SK-N-SH (cell line): Measurements from ENCODE around the gene CNNM3. TPM values are rescaled to one million over a fixed set of nuclear protein-coding genes. Genes with fewer than 3 reads are reported as not detected.
A peak's percentile ranks its signal among the peaks of the same experiment; 100 is the strongest.

Source experiments
- CTCF ChIA-PET: fragments of 300-600, 350-600 bp; formaldehyde crosslinking; extraction: SDS; loops from one replicate; lab custom pipeline; 2021; lab: Yijun Ruan, JAX
- POLR2A ChIA-PET: fragments of 350-600 bp; sonication (Branson Sonifier 250); formaldehyde crosslinking; extraction: SDS; loops from one replicate; lab custom pipeline; 2020; ENCODE audit warnings: antibody characterized with exemption, inconsistent platforms; lab: Yijun Ruan, JAX
- DNase-seq: peaks from one replicate; pipeline ENCODE4 v3.0.0; 2012
- H2AFZ ChIP-seq: fragments of 200-600 bp; sonication (generic); 2 replicates; pipeline ENCODE4 v1.8.1; 2016; ENCODE audit warnings: antibody characterized with exemption, mild to moderate bottlenecking, low read depth
- H3F3A ChIP-seq: fragments of 200-600 bp; sonication (generic); replicated peaks from 2 replicates; pipeline ENCODE3; 2016; ENCODE audit warnings: antibody characterized with exemption, mild to moderate bottlenecking; ENCODE audit not compliant: insufficient read depth
- H3K27ac ChIP-seq, 2 experiments: fragments of 200-500 bp in 1 of 2; fragments of 200-600 bp in 1 of 2; sonication (Bioruptor generic) in 1 of 2; sonication (generic), shearing (Covaris generic) in 1 of 2; 2 replicates each; pipeline versions ENCODE4 v1.5.1 to v1.6.1; 2014 to 2016; ENCODE audit warnings: low read depth in 2 of 2, inconsistent platforms in 1 of 2, low read length in 1 of 2, mild to moderate bottlenecking in 1 of 2, mixed read lengths in 1 of 2
- H3K27me3 ChIP-seq: fragments of 200-600 bp; sonication (generic), shearing (Covaris generic); 2 replicates; pipeline ENCODE4 v1.6.1; 2016; ENCODE audit warnings: mixed run types; ENCODE audit not compliant: insufficient read depth
- H3K36me3 ChIP-seq, 2 experiments: fragments of 200-500 bp in 1 of 2; fragments of 200-600 bp in 1 of 2; sonication (Bioruptor generic) in 1 of 2; sonication (generic) in 1 of 2; replicated peaks in 1 of 2; 2 replicates each; pipeline versions ENCODE3 to v1.5.1; 2014 to 2016; ENCODE audit warnings: low read length in 1 of 2, mild to moderate bottlenecking in 1 of 2; ENCODE audit not compliant: insufficient read depth in 2 of 2, control insufficient read depth in 1 of 2
- H3K4me1 ChIP-seq, 2 experiments: fragments of 200-500 bp in 1 of 2; fragments of 200-600 bp in 1 of 2; sonication (Bioruptor generic) in 1 of 2; sonication (generic), shearing (Covaris generic) in 1 of 2; 2 replicates each; pipeline versions ENCODE4 v1.5.1 to v1.6.1; 2014 to 2016; ENCODE audit warnings: low read depth in 1 of 2, low read length in 1 of 2, mixed run types in 1 of 2; ENCODE audit not compliant: insufficient read depth in 2 of 2, control insufficient read depth in 1 of 2
- H3K4me2 ChIP-seq: fragments of 200-600 bp; sonication (generic), shearing (Covaris generic); 2 replicates; pipeline ENCODE4 v1.6.1; 2017; ENCODE audit warnings: mixed run types
- H3K4me3 ChIP-seq, 2 experiments: fragments of 200-500 bp in 1 of 2; fragments of 200-600 bp in 1 of 2; sonication (Bioruptor generic) in 1 of 2; sonication (generic), shearing (Covaris generic) in 1 of 2; 2 replicates each; pipeline versions ENCODE4 v1.5.1 to v1.8.1; 2014 to 2016; ENCODE audit warnings: low read depth in 2 of 2, inconsistent platforms in 1 of 2, low read length in 1 of 2, mild to moderate bottlenecking in 1 of 2, mixed read lengths in 1 of 2, moderate library complexity in 1 of 2
- H3K79me2 ChIP-seq: fragments of 200-600 bp; sonication (generic); 2 replicates; pipeline ENCODE4 v1.8.1; 2017; ENCODE audit warnings: mild to moderate bottlenecking; ENCODE audit not compliant: insufficient read depth
- H3K9ac ChIP-seq: fragments of 200-600 bp; sonication (generic); 2 replicates; pipeline ENCODE4 v1.6.1; 2017; ENCODE audit warnings: mixed run types
- H3K9me2 ChIP-seq: fragments of 200-600 bp; sonication (generic); 2 replicates; pipeline ENCODE4 v1.6.1; 2017; ENCODE audit warnings: mixed run types
- H3K9me3 ChIP-seq: fragments of 200-600 bp; sonication (generic); 2 replicates; pipeline ENCODE4 v1.6.1; 2017; ENCODE audit warnings: mixed run types, mild to moderate bottlenecking, moderate library complexity
- H4K20me1 ChIP-seq: fragments of 200-600 bp; sonication (generic); 2 replicates; pipeline ENCODE4 v1.6.1; 2017; ENCODE audit warnings: mild to moderate bottlenecking, mixed run types; ENCODE audit not compliant: insufficient read depth
- CHD2 ChIP-seq: fragments of 150-350 bp; IDR thresholded peaks from 2 replicates; pipeline ENCODE4 v1.6.1; 2018; ENCODE audit warnings: low read length; ENCODE audit not compliant: partially characterized antibody
- CTCF ChIP-seq: fragments of 200-600 bp; sonication (generic); IDR thresholded peaks from 2 replicates; pipeline ENCODE4 v1.6.1; 2017; ENCODE audit warnings: antibody characterized with exemption, mild to moderate bottlenecking, moderate library complexity
- EZH2phosphoT487 ChIP-seq: fragments of 200-600 bp; sonication (generic); IDR thresholded peaks from 2 replicates; pipeline ENCODE4 v1.6.1; 2017; ENCODE audit warnings: low read depth, mixed run types, mild to moderate bottlenecking, antibody characterized with exemption, moderate library complexity, borderline replicate concordance
- FOSL2 ChIP-seq: IDR thresholded peaks from 2 replicates; pipeline ENCODE4 v1.4.0; 2012; ENCODE audit warnings: low read depth, mild to moderate bottlenecking, moderate library complexity, borderline replicate concordance
- GATA2 ChIP-seq: sonication (generic); formaldehyde crosslinking; IDR thresholded peaks from 2 replicates; pipeline ENCODE4 v1.5.0; 2020; ENCODE audit warnings: mild to moderate bottlenecking, missing genetic modification reagents
- MAX ChIP-seq: IDR thresholded peaks from 2 replicates; pipeline ENCODE4 v1.4.0; 2012; ENCODE audit warnings: low read depth
- MXI1 ChIP-seq: IDR thresholded peaks from 2 replicates; pipeline ENCODE4 v1.6.1; 2012; ENCODE audit warnings: mild to moderate bottlenecking, low read depth, low read length, improper control_type of control experiment
- NRF1 ChIP-seq: IDR thresholded peaks from 2 replicates; pipeline ENCODE4 v1.6.1; 2012; ENCODE audit warnings: low read depth, mild to moderate bottlenecking, low read length
- POLR2AphosphoS5 ChIP-seq: IDR thresholded peaks from 2 replicates; pipeline ENCODE4 v1.6.1; 2012; ENCODE audit warnings: low read depth, low read length
- RAD21 ChIP-seq: IDR thresholded peaks from 2 replicates; pipeline ENCODE4 v1.6.1; 2012; ENCODE audit warnings: mild to moderate bottlenecking, low read length
- RCOR1 ChIP-seq: fragments of 150-350 bp; IDR thresholded peaks from 2 replicates; pipeline ENCODE4 v1.6.1; 2017; ENCODE audit warnings: antibody characterized with exemption, low read length
- REST ChIP-seq: IDR thresholded peaks from 2 replicates; pipeline ENCODE4 v1.6.1; 2012; ENCODE audit warnings: mild to moderate bottlenecking, low read depth, low read length, moderate library complexity
- RXRA ChIP-seq: IDR thresholded peaks from 2 replicates; pipeline ENCODE4 v1.4.0; 2012; ENCODE audit warnings: low read depth, mild to moderate bottlenecking, borderline replicate concordance
- SMC3 ChIP-seq: IDR thresholded peaks from 2 replicates; pipeline ENCODE4 v1.6.1; 2012; ENCODE audit warnings: low read depth, low read length, improper control_type of control experiment
- TCF12 ChIP-seq: IDR thresholded peaks from 2 replicates; pipeline ENCODE4 v1.4.0; 2012
- USF1 ChIP-seq: IDR thresholded peaks from 2 replicates; pipeline ENCODE4 v1.4.0; 2012; ENCODE audit warnings: low read depth, borderline replicate concordance
- WGBS: methylation state at CpG from one replicate; pipeline ENCODE4 v1.1.6; 2017; ENCODE audit warnings: low lambda C conversion rate; 5-methylcytosine and 5-hydroxymethylcytosine counted together
- polyA plus RNA-seq, 3 experiments: library from polyadenylated mRNA; depleted of rRNA; stranded (reverse); fragments of >200 nt; gene quantifications; 2 replicates each; pipeline ENCODE4 v1.2.3, GENCODE V29; 2012

Gene CNNM3
- polyA plus RNA-seq, 1 of the 3 experiments (the other 2 are of a cell fraction), result 14.7 TPM

GRCh38 chr2:96867756-96868554, 51.9 kb downstream of the CNNM3 start:
- peak overlapping the region; percentile 96 for H3K4me2 ChIP-seq
- H3K4me3 ChIP-seq, result peak overlapping the region; percentile 94 to 95
- no peak for DNase-seq
- H3K79me2 ChIP-seq, result peaks cover 38% of the 10 kb centered on the region
- H3K27ac ChIP-seq, result peak overlapping the region; percentile 83 to 92
- no peaks in the 10 kb centered on the region for H3K9me2 ChIP-seq
- no peak for TF ChIP-seq GATA2 (CRISPR knock-in tag)
- peaks cover 6 to 28% of the 10 kb centered on the region in 2 experiments; a peak in 2 of 4 replicates for H3K4me1 ChIP-seq
- H3K27me3 ChIP-seq, result no peaks in the 10 kb centered on the region
- CTCF ChIA-PET, result interaction anchor here (0.6 to 6.8 kb wide), 22 partner anchors 7 to 298 kb away, joined by 3 to 93 read pairs (median 4); partner anchors contain the start of genes ANKRD36 and ANKRD39
- H4K20me1 ChIP-seq, result peaks cover 30% of the 10 kb centered on the region; the same call in 1 of the 2 replicates
- peaks cover 5 to 43% of the 10 kb centered on the region in 2 experiments for H3K36me3 ChIP-seq
- POLR2A ChIA-PET, result interaction anchor here (0.6 to 2.0 kb wide), 7 partner anchors 11 to 201 kb away, joined by 3 to 27 read pairs (median 3); partner anchors contain the start of genes ANKRD39 and CNNM3
- H2AFZ ChIP-seq, result peak overlapping the region; percentile 78; the same call in 1 of the 2 replicates
- no peaks in the 10 kb centered on the region for H3F3A ChIP-seq
- H3K9me3 ChIP-seq, result no peaks in the 10 kb centered on the region
- 15% methylated on average over 16 of the region's 27 CpGs for WGBS
- H3K9ac ChIP-seq, result peak overlapping the region; percentile 99

- H2AFZ ChIP-seq, result peak overlapping the region; percentile 78; the same call in 1 of the 2 replicates
- no peaks in the 10 kb centered on the region for H3K9me2 ChIP-seq
- peak; percentile 97 for DNase-seq
- no peaks in the 10 kb centered on the region for H3K27me3 ChIP-seq
- ChIA-PET CTCF (interaction anchor here (0.6 to 6.8 kb wide), 23 partner anchors 8 to 298 kb away, joined by 3 to 93 read pairs (median 4); partner anchors contain the start of genes ANKRD36 and ANKRD39), POLR2A (interaction anchor here (0.6 to 2.0 kb wide), 6 partner anchors 11 to 201 kb away, joined by 3 to 27 read pairs (median 3); partner anchors contain the start of genes ANKRD39 and CNNM3)
- peak overlapping the region; percentile 83 to 92 for H3K27ac ChIP-seq
- H3K9ac ChIP-seq, result peak overlapping the region; percentile 99
- H4K20me1 ChIP-seq, result peaks cover 30% of the 10 kb centered on the region; the same call in 1 of the 2 replicates
- no peaks in the 10 kb centered on the region for H3K9me3 ChIP-seq
- H3K4me2 ChIP-seq, result peak overlapping the region; percentile 96
- H3K4me1 ChIP-seq, result peaks cover 9 to 29% of the 10 kb centered on the region in 2 experiments; a peak in 2 of 4 replicates
- H3F3A ChIP-seq, result no peaks in the 10 kb centered on the region
- WGBS, result 0% methylated on average over 9 of the region's 76 CpGs
- peaks cover 5 to 36% of the 10 kb centered on the region in 2 experiments for H3K36me3 ChIP-seq
- H3K4me3 ChIP-seq, result peak overlapping the region; percentile 94 to 95
- H3K79me2 ChIP-seq, result peaks cover 38% of the 10 kb centered on the region
- TF ChIP-seq CHD2 (peak; percentile 48), RAD21 (peak; percentile 19; the same call in 1 of the 2 replicates), EZH2phosphoT487 (no peak), RXRA (no peak), REST (no peak; the same call in 1 of the 2 replicates), MXI1 (peak; percentile 55; the same call in 1 of the 2 replicates), NRF1 (0 out of 2 replicates have a peak, but pooled peaks have one; percentile 26), RCOR1 (no peak), SMC3 (no peak), POLR2AphosphoS5 (peak; percentile 78), USF1 (no peak), TCF12 (no peak), CTCF (peak; percentile 76), FOSL2 (no peak), MAX (peak; percentile 46; the same call in 1 of the 2 replicates)
These were observed 52.6 kb downstream of the CNNM3 start for GRCh38 chr2:96868555-96869280.
